Hypothalamus (tissue), 51 donors: ENCODE data around the gene DONSON.

Experiments used
- DNase-seq, 51 donors: peaks; one replicate each; lab custom pipeline; 2025; lab: John Stamatoyannopoulos, UW

Gene DONSON

GRCh38 chr21:33542640-33543504, 45.6 kb downstream of the DONSON start, which contains the start of gene SON:
TSS of gene SON (plus strand) at chr21:33543038. CDS start at chr21:33543093, 55 bp downstream.
- DNase-seq, result peak; percentile 77 to 100 (median 98)

DNA sequence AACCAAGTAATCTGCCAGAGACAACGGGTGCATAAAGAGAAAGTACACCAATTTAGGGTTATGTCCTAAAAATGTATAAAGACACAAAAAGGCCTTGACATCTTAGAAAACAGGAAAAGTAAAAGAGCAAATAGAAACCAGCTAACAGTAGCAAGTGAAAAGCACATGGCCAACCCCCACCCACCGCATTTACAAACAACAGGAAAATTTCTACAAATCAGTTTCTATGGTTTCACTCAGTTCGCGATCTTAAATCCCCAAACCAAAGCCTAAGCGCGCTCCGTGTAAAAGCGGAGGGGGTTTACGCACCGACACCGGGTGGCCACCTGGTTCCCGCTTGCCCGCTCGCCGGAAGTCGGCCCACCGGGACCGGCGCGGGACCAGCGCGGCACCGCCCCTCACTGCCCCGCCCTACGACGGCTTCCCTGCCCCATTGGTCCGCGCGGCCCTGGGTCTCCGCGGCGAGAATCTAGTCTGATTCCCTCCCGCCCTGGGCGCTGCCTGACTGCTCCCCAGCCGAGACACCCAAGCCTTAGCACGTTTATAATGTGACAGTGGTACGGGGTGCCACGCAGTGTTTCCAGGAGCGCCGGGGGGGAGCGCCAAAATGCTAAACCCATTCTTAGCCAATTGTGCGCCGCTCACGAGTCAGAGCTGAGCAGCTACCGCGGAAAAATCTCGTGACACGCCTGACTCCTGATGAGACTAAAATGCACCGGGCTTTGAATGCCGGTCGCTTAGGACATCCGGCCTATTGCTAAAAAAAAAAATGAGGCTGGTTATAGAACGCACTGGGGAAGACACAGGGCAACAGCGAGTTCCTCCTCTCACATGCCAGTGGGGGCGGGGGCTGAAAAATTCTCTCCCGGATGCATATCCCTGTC, 46.5 kb downstream of the DONSON start, which contains the start of gene GART:
Gene GART (minus strand): TSS at position 362 of the 884 bp plus-strand sequence. CDS start 2,802 bp downstream, outside the sequence.
- DNase-seq, result peak; percentile 24 to 90 (median 70)

- DNase-seq, result peak in 2 of 51 donors; percentile 1 to 2
Observed at GRCh38 chr21:33541105-33541711, 47.3 kb downstream of the DONSON start.

GRCh38 chr21:33540711-33541104, 47.8 kb downstream of the DONSON start:
- no peak for DNase-seq

DNA sequence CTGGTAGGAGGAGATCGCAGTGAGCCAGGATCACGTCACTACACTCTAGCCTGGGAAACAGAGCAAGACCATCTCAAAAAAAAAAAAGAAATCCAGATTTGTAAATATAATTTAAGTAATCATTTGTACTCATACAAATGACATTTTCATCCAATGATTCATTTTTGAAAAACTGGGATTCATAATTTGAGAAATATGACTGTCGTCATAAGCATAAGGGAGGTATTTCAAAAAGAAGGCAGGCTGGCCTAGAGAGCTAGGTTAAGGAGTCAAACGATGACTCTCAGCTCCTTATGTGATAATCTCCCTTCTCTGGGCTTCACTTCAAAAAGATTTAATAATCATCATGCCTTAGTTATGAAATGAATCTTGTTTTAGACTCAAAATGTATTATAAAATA, 48.9 kb downstream of the DONSON start:
- DNase-seq, result no peak

DNA sequence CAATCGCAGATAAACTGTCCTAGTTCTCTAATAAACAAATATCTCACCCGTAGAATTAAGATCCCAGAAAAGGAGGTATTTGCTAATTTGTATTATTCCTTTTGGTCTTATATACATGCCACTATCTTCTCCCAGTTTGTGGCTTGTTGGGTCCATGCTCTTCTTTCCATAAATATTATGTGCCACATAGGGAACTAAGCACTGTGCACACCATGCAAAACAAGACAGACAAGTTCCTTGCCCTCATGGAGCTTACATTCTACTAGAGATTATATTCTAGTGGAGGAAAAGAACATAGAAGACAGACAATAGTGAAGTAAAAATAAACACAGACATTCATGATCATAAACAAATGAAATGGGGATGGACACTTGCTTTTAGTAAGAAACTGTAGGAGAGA, 51.3 kb downstream of the DONSON start:
- no peak for DNase-seq

DNA sequence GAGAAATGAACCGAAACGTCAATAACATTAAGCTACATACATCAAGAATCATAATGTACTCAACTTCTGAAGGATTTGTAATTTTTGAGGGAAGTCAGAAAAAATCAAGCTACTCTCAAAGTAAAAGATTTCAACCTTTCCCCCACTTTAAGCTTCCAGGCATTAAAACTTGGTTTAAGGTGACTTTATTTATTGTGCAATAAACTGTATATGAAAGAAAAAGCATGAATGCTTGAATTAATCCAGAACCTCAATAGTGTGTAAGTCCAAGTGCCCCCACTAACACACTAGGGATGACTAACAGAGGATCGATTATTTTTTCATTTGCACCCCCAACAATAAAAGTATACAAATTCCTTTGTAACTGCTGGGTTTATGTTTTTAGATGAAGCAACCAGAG, 57.5 kb downstream of the DONSON start:
- DNase-seq, result no peak
